Measurements from ENCODE around the gene CPED1. TPM values are rescaled to one million over a fixed set of nuclear protein-coding genes. Genes with fewer than 3 reads are reported as not detected.

CPED1 gene
- total RNA-seq, 1 donor from 2014 or later: not detected

DNA sequence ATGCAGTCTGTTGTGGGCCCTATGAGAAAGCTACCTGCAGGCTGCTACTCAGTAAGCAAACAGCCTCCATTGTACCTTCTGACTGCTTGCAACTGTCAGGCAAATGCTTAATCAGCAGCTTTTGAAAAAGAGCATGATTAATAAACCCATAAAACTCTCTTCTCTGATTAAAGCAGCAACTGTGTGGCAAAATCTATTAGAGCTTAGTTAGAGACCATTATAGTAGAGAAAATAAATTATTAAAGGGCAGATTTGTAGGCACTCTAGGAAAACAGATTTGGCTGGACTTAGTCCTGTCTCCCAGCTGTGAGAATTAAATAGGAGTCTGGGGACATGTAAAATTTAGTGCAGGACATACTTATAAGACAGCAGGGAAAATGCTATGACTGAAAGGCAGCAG, 207.8 kb downstream of the CPED1 start:
- H3K79me2 ChIP-seq (ENCODE audit: low read depth): no peaks in the 10 kb centered on the region
- no peaks in the 10 kb centered on the region for H3K36me3 Mint-ChIP-seq
- no peaks in the 10 kb centered on the region for H3K27me3 Mint-ChIP-seq (ENCODE audit: insufficient read depth, low read depth)
- H3K9ac ChIP-seq: no peak overlapping the region
- no peak overlapping the region for H3K4me3 ChIP-seq
- H3K27ac Mint-ChIP-seq: no peak overlapping the region
- H3K4me2 ChIP-seq: no peak overlapping the region
- H3K4me1 Mint-ChIP-seq: peaks cover 3% of the 10 kb centered on the region
- peak overlapping the region; percentile 54 for H2AFZ ChIP-seq (replicated peaks)
- H3F3A ChIP-seq (ENCODE audit: low read depth): no peaks in the 10 kb centered on the region
- H3K9me3 ChIP-seq (ENCODE audit: low read depth): no peaks in the 10 kb centered on the region
- H4K20me1 ChIP-seq (ENCODE audit: low read depth): no peaks in the 10 kb centered on the region
- no peaks in the 10 kb centered on the region for H3K4me1 ChIP-seq
- no peak overlapping the region for H3K4me3 Mint-ChIP-seq
- DNase-seq (ENCODE audit: low spot score): no peak
- TF ChIP-seq, protein P1, sequence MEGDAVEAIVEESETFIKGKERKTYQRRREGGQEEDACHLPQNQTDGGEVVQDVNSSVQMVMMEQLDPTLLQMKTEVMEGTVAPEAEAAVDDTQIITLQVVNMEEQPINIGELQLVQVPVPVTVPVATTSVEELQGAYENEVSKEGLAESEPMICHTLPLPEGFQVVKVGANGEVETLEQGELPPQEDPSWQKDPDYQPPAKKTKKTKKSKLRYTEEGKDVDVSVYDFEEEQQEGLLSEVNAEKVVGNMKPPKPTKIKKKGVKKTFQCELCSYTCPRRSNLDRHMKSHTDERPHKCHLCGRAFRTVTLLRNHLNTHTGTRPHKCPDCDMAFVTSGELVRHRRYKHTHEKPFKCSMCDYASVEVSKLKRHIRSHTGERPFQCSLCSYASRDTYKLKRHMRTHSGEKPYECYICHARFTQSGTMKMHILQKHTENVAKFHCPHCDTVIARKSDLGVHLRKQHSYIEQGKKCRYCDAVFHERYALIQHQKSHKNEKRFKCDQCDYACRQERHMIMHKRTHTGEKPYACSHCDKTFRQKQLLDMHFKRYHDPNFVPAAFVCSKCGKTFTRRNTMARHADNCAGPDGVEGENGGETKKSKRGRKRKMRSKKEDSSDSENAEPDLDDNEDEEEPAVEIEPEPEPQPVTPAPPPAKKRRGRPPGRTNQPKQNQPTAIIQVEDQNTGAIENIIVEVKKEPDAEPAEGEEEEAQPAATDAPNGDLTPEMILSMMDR (IDR thresholded peaks at IDR 0.05): no peak
- TF ChIP-seq EZH2 (IDR thresholded peaks at IDR 0.05) (no peak), EZH2phosphoT487 (IDR thresholded peaks at IDR 0.05) (no peak)
- no peak overlapping the region for H3K27ac ChIP-seq
- H3K36me3 ChIP-seq: no peaks in the 10 kb centered on the region
- H3K27me3 ChIP-seq: no peaks in the 10 kb centered on the region
- H3K9me3 Mint-ChIP-seq: no peaks in the 10 kb centered on the region

DNA sequence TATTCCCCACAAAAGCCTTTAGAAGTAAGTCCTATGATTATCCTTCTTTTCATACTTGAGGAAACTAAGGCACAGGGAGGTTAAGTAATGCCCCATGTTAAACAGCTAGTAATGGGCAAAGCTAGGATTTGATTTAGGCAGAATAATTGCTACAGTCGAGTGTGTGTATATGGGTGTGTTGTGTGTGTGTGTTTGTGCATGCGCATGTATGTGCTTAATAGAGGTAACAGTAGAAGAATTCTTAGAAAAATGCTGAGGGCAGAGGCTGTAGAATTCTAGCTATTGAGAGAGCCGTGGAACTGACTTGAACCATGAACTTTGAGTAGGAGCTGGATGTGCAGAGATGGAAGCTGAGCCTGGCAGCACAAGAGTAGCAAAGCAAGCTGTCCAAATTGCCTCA, 208.9 kb downstream of the CPED1 start:
- no peak overlapping the region for H3K9ac ChIP-seq
- Mint-ChIP-seq H3K27ac (no peak overlapping the region), H3K9me3 (no peaks in the 10 kb centered on the region), H3K27me3 (ENCODE audit: insufficient read depth, low read depth) (no peaks in the 10 kb centered on the region), H3K36me3 (no peaks in the 10 kb centered on the region), H3K4me3 (no peak overlapping the region), H3K4me1 (peaks cover 3% of the 10 kb centered on the region)
- no peaks in the 10 kb centered on the region for H3K27me3 ChIP-seq
- no peaks in the 10 kb centered on the region for H3K36me3 ChIP-seq
- H3K4me1 ChIP-seq: no peaks in the 10 kb centered on the region
- H2AFZ ChIP-seq (replicated peaks): no peak overlapping the region
- H3F3A ChIP-seq (ENCODE audit: low read depth): no peaks in the 10 kb centered on the region
- H3K9me3 ChIP-seq (ENCODE audit: low read depth): no peaks in the 10 kb centered on the region
- no peak overlapping the region for H3K4me3 ChIP-seq
- H4K20me1 ChIP-seq (ENCODE audit: low read depth): no peaks in the 10 kb centered on the region
- TF ChIP-seq, protein P1 (IDR thresholded peaks at IDR 0.05): no peak
- TF ChIP-seq EZH2 (IDR thresholded peaks at IDR 0.05) (no peak), EZH2phosphoT487 (IDR thresholded peaks at IDR 0.05) (no peak)
- no peak overlapping the region for H3K4me2 ChIP-seq
- no peak overlapping the region for H3K27ac ChIP-seq
- H3K79me2 ChIP-seq (ENCODE audit: low read depth): no peaks in the 10 kb centered on the region
- no peak for DNase-seq (ENCODE audit: low spot score)

DNA sequence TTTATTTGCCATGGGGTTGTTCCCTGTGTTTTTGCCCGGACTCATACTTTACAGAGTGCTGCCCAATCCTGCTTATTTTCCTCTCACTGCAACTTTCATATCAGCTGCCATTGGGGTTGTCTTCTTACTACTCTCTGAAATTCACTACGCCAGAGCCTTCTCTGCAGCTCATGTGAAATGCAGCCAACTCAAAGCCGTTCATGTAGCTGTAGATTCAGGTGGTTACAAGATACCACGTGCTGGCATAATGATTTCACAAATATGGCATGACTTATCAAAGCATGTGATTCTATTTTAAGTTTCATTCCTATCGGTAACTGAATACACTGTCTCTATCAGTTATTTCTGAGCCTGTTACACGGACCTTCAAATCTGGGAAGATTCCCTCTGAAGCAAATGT, 210.0 kb downstream of the CPED1 start:
- no peaks in the 10 kb centered on the region for H3K9me3 Mint-ChIP-seq
- no peaks in the 10 kb centered on the region for H3K9me3 ChIP-seq (ENCODE audit: low read depth)
- H4K20me1 ChIP-seq (ENCODE audit: low read depth): no peaks in the 10 kb centered on the region
- H3K4me2 ChIP-seq: no peak overlapping the region
- H2AFZ ChIP-seq (replicated peaks): peak overlapping the region; percentile 63
- H3F3A ChIP-seq (ENCODE audit: low read depth): no peaks in the 10 kb centered on the region
- no peak for DNase-seq (ENCODE audit: low spot score)
- no peaks in the 10 kb centered on the region for H3K79me2 ChIP-seq (ENCODE audit: low read depth)
- H3K36me3 Mint-ChIP-seq: no peaks in the 10 kb centered on the region
- no peak overlapping the region for H3K9ac ChIP-seq
- H3K4me3 Mint-ChIP-seq: no peak overlapping the region
- no peak overlapping the region for H3K4me3 ChIP-seq
- TF ChIP-seq EZH2phosphoT487 (IDR thresholded peaks at IDR 0.05) (no peak), EZH2 (IDR thresholded peaks at IDR 0.05) (no peak)
- TF ChIP-seq, protein P1 (IDR thresholded peaks at IDR 0.05): no peak
- H3K27ac ChIP-seq: no peak overlapping the region
- H3K4me1 Mint-ChIP-seq: peaks cover 3% of the 10 kb centered on the region
- H3K36me3 ChIP-seq: no peaks in the 10 kb centered on the region
- H3K27ac Mint-ChIP-seq: no peak overlapping the region
- no peaks in the 10 kb centered on the region for H3K27me3 ChIP-seq
- no peaks in the 10 kb centered on the region for H3K27me3 Mint-ChIP-seq (ENCODE audit: insufficient read depth, low read depth)
- H3K4me1 ChIP-seq: no peaks in the 10 kb centered on the region
